GM18858 (cell line): ENCODE data around the gene FRMPD4.
"Not testable (repeated sequence)": the region's sequence is repeated elsewhere in the genome, so short reads cannot be mapped to it uniquely, and the experiment has no call there.

ENCODE experiments used
- ATAC-seq: cut with Tn5 transposase; IDR thresholded peaks from one replicate; pipeline ENCODE4 v1.9.1; 2021; ENCODE audit not compliant: unreplicated experiment

The FRMPD4 gene

DNA sequence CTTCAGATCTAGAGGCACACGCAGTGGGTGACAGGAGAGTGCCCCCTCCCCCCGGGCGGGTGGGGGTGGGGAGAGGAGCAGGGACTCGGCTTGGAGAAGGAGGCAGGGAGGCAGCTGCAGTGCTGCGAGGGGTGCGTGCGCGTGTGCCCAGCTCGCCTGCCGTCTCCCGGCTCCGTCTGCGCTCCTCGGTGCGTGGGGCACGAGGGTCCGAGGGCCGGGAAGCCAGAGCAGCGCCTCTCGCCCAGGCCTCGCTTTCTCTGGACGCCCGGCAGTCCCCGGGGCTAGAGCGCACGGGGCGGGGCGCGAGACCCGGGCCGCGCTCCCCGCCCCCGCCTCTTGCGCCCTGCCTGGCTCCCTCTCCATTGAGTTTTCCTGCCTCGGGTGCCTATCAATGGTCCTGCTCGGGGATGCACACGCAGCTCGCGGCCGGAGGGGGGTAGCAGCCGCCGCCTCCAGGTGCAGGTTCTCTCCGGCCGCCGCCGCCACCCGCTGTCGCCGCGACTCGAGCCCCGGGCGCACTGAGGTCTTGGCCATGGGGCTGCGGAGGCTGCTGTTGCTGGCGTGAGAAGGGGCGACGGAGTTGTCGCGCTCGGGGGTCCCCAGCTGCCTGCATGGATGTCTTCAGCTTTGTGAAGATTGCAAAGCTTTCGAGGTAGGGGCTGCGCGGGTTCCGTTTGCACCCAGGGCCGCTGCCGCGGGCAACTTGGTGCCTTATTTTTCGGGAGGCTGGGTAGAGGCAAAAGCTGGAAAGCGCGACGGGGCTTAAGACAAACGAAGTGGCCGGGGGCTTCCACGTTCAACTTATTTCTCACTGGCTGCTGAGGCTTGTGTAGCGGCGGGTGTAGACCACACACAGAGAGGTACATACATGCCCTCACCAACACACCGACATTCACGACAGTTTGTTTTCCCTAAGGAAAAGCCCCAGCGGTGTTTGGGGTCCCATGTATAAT, at the start of gene FRMPD4:
Gene FRMPD4, plus strand, starts transcription at position 113 of the 953 bp plus-strand sequence. Its CDS starts 499 bp downstream, at position 612.
- ATAC-seq: no peak

DNA sequence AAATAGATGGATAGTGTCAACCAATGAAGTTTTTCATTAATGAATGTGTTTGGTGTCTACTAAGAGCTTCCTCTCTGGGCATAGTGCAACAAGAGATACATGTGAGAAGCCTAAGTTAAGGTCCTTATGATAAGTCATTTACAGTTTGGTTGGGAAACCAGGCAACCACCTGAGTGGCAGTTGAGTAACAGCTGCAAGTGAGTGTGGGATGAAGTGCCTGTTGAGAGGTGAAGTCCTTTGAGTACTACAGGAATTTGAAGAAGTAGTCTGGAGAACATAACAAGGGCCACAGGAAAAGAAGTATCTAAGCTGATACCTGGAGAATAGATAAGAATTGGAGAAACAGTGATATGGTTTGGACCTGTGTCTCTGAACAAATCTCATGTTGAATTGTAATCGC, 48.5 kb upstream of the FRMPD4 start:
- ATAC-seq: no peak

DNA sequence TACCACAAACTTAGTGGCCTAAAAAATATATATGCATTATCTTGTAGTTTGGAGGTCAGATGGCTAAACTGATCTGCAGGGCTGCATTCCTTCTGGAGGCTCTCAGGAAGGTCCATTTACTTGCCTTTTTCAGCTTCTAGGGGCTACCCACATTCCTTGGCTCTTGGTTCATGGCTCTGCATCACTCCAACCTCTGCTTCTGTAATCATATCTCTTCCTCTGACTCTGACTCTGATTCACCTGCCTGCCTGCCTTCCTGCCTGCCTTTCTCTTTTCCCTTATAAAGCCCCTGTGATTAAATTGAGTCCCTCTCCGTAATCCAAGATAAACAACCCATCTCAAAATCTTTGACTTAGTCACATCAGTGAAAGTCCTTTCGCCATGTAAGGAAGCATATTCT, 25.0 kb upstream of the FRMPD4 start:
- no peak for ATAC-seq

DNA sequence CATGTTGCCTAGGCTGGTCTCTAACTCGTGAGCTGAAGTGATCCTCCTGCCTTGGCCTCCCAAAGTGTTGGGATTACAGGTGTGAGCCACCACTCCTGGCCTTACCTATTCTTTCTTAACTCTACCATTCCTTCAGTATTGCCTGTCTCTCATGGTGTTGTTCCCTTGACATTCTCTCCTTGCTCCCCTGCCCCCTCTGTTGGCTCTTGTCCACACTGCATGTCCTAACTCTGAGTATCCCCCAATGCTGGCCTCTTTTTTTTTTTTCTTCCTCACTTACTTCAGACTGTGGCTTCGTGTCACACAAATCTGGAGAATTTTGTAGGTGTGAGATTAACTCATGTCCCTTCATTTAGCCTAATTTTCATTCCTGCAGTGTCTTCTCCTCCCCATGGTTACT, 22.9 kb upstream of the FRMPD4 start:
- no peak for ATAC-seq

DNA sequence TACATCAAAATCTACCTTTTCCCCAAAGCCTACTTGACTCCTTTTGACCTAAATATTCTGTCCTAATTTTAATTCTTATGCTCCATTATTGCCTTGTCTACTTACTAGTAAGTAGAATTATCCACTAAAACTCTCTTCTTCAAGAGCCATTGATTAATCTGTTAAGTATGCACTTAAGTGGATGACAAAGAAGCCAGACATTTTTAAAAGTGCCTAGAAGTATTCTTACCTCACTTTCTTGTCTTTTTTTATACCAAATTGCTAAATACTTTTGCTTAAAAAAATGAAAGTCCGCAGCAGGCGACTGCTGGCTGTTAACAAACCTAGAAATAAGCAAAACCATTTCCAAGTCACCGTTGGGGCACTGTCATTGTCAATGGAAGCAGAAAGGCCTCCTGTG, 20.1 kb upstream of the FRMPD4 start:
- ATAC-seq: no peak

DNA sequence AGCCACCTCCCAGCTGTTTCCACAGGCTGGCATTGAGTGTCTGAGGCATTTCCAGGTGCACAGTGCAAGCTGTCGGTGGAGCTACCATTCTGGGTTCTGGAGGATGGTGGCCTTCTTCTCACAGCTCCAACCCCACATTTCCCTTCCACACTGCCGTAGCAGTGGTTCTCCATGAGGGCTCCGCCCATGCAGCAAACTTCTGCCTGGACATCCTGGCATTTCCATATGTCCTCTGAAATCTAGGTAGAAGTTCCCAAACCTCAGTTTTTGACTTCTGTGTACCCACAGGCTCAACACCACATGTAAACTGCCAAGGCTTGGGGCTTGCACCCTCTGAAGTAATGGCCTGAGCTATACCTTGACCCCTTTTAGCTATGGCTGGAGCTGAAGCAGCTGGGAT, 10.3 kb upstream of the FRMPD4 start:
- ATAC-seq: no peak

DNA sequence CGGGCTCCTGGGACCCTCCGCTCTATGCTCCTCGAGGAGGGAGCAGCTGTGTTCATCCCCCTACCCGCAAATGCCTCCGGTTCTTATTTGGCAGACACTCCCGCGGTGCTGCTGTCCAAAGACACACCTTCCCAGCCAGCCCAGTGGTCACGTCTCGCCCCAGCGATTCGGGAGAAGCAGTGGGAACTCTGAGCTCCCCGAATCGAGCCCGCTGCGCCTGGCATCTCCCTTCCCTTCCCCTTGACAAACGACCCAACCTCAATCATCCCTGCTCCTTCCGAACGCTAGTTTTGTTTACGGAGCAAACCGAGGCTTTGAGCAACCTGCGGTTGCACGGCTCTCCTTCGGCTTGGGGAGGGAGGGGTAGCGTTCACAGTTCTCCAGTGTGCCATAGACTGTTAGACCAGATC, 317 bp upstream of the FRMPD4 start:
- ATAC-seq: no peak

DNA sequence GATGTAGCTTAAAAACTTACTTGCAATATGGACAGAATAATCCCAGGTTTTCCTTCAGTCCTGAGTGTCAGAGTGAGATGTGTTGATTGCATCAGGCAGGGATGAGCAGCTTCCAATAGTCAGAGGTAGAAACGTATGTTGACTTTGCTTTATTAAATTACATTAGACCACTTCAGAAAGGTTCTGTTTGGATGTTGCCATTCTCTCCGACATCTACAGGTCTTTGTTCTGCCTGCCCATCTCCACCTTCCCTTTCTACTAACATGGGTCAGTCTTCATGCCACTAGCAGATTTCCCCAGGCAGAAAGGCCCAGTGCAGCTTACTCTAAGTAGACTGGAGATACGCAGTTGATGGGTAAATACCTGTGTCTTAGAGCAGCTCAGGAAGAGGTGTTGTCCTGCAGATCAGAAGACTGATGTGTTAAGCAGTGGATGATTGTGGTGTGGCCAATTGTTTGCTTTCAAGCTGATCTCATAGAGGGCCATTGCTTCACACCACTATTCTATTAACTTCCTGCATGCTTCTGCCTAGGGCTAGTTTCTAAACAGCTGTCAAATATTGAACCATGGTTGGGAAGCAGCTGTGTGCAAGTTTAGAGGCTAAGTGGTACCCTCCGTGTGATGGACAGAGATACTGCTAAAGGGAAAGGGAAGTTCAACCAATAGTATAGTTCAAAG, 1.8 kb downstream of the FRMPD4 start:
- ATAC-seq: no peak

DNA sequence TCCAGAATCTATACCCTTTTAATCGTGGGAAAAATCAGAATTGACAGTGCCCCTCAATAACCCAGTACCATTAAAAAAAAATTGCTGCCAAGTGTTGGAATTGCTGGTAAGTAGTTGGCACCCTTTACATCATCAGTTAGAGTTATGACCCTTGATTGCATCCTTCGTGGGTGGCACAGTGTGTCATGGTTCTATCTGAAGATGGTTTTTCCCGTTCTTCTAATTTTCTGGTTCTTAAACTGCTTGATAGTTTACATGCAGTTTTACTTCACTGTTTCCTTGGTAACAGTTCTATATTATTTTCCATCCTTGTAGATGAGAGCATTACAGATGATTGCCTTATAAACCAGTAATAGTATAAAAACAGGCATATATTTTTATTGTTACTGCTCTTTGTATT, 3.2 kb downstream of the FRMPD4 start:
- no peak for ATAC-seq

DNA sequence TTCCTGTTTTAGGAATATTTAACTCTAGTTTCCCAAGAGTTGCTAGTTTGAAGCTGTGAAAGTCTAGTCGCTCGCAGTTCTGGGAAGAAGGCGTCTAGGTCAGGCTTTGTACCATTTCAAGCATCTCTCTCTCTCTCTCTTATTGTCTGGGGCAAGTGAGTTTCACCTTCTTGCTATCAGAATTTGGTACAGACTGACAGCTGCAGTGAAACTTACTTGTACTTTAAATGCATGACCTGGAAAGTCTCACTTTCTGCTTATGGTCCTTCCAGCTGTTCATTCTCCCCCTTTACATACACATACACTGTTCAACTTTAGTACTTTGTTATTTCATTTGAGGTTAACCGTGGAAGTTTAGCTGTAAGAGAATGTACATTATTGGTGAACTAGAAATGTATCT, 4.4 kb downstream of the FRMPD4 start:
- no peak for ATAC-seq

DNA sequence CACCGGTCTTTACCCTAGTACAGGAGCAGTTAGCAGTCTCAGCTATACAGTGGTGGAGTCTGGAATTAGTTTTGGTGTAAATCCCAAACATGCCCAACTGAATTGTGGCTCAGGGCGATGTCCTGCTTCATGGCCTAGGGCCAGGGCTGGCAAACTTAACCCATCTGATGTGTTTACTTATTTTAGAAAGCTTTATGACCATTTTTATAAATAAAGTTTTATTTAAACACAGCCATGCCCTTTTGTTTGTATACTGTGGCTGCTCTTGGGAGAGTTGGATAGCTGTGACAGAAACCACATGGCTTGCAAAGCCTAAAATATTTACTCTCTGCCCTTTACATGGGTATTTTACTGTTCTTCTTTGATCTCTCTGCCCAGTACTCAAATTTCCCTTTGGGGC, 7.1 kb downstream of the FRMPD4 start:
- ATAC-seq: no peak

DNA sequence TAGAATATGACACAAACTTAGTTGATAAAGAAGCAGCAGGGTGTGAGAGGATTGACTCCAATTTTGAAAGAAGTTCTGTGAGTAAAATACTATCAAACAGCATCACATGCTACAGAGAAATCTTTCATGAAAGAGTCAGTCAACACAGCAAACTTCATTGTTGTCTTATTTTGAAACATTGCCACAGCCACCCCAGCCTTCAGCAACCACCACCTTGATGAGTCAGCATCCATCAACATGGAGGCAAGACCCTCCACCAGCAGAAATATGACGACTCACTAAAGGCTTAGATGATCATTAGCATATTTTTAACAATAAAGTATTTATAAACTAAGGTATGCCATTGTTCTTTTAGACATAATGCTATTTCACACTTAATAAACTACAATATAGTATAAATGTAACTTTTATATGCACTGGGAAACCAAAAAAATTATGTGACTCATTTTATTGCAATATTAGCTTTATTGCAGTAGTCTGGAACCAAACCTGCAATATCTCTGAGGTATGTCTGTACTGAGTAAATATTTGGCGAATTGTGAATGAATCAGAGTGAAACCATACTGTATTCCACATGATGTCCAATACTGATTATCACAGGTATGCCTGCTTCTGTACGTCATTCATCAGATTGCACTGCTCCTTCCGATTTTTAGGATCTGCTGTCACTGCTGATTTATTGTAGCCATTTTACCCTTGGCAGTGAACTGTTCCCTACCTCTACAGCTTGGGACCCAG, 11.6 kb downstream of the FRMPD4 start:
- no peak for ATAC-seq

DNA sequence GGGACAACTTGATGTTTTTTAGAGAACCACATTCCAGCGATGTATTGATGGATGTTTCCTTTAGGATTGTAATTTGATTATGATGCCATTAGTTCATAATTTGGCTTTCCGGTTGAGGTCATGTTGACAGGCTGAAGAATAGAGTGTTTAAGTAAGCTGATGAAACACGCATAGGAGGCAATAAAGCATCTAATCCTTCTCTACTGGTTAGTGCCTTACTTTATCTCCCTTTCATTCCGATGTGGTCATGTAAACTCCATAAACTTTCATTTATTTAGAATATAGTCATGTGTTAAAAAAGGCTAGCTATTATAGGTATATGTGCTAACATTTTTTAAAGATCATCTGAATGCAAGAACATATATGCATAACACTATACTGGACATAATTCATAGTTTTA, 15.0 kb downstream of the FRMPD4 start:
- ATAC-seq: no peak

DNA sequence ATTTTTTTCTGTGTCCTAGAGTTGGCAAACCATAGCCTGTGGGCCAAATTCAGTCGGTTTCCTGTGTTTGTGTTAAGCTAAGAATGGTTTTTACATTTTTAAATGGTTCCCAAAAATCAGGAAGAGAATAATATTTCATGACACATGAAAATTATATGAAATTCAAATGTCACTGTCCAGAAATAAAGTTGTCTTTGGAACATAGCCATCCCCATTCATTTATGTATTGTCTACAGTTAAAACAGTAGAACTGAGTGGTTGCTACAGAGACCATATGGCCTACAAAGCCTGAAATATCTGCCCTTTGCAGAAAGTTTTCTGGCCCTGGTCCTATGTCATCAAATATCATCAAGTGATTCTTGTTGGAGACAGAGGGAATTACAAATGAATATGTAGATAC, 15.5 kb downstream of the FRMPD4 start:
- ATAC-seq: no peak

DNA sequence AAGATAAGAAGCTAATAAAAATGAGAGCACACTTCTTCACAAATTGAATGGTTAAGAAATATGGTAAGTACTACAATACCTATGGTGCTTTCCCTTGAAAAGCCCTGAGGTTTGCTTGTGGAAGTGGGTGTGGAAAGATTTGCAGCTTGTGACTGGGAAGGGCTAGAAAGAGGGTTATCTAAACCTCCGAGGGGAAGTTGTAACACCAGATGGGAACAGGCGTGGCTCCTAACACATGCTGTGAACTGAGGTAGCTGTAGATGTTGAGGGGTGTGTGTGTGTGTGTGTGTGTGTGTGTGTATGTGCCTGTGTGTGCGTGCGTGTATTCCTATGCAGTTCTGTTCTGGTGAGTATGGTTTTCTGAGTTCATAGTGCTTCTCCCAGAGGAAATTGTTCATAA, 21.5 kb downstream of the FRMPD4 start:
- no peak for ATAC-seq

DNA sequence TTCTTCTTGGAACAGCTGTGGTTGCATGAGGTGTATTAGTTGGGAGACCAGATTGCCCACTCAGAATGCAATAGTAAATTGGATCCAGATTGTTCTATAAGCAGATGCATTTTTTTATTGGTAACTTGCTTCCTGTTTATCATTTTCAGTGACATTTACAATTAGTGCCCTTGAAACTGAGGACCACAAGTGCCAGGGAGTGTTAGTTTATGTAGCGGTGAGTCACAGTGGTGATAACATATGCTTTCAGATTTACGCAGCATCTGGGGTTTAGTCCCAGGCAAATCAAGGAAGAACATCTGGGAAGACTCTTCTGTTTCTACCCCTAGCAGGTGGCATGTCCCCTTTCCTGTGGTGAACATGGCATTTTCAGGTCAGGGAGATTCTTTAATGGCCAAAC, 24.1 kb downstream of the FRMPD4 start:
- ATAC-seq: no peak

DNA sequence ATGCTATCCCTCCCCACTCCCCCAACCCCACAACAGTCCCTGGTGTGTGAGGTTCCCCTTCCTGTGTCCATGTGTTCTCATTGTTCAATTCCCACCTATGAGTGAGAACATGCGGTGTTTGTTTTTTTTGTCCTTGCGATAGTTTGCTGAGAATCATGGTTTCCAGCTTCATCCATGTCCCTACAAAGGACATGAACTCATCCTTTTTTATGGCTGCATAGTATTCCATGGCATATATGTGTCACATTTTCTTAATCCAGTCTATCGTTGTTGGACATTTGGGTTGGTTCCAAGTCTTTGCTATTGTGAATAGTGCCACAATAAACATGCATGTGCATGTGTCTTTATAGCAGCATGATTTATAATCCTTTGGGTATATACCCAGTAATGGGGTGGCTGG, 25.9 kb downstream of the FRMPD4 start:
- ATAC-seq: not testable (repeated sequence)

DNA sequence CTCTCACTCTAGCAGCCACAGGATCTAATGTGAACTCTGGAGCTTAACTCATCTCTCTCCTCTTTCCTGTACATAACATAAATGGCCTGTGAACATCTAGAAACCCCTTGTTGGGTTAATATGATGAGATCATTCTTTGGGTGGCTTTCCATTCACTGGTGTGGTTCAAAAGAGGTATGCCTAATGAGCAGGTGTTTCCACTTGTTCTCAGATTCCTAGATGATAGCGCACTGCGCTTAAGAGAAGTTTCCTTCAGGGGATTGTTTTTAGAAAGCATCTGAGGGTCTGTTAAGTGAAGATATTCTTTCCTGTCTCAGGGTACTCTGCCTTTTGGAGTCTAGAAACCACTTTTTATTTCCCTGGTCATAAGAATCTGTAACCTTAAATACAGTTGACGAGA, 32.5 kb downstream of the FRMPD4 start:
- ATAC-seq: no peak

DNA sequence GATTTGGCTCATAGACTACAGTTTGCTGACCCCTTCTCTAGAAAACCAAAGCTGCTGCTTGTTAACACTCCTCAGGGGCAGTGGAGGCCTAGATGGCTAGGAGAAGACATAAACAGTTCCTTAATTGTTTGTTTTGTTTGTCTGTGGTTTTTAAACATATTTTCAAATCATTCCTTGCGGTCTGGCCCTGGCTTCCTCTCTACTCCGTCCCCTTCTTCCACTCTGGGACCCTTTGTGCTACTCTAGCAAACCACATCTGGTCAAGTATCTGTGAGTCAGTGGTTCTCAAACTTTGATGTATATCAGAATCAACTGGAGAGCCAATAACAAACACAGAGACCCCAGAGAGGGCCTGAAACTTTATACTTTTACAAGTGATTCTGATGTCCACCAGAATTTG, 36.1 kb downstream of the FRMPD4 start:
- no peak for ATAC-seq

DNA sequence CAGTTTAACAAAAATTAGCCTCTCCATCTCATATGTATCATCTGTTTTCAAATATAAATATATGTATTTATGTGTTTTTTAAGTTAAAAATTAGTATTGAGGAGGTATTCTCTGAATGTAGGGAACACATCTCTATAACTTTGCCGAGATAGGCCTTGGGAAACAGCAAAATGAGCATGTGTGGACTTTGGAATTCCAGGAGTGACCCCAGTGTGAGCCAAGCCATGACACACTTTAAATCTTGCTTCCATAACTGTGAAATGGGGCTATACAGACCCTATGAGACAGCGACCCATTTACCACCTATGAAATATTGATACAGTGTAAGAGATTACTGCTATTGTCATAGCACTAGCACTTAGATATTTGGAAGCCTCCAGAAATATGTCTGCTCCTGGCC, 58.8 kb downstream of the FRMPD4 start:
- ATAC-seq: no peak

DNA sequence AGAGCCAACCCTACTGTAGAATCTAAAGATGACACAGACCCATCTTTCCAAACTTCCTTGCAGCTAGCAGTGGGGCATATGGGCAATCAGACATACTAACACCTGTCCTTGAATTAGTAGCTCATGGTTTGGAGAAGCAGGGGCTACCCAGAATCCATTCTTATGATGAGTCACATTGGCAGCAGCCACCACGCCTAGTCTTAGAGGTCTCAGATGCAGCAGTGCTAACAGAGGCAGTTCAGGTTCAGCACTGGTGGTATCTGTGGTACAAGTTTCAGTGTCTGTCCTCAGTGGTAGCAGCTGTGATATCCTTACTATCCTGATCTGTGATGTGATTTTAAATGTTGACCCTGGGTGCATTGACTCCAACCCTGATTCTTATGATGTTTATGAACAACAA, 68.1 kb downstream of the FRMPD4 start:
- no peak for ATAC-seq
